Measurements from ENCODE around the gene PEX1. TPM values are rescaled to one million over a fixed set of nuclear protein-coding genes. Genes with fewer than 3 reads are reported as not detected.
"Not testable (repeated sequence)": the region's sequence is repeated elsewhere in the genome, so short reads cannot be mapped to it uniquely, and the experiment has no call there.

The PEX1 gene
- polyA plus RNA-seq, 2 of the 4 experiments (the other 2 are of a cell fraction): 8.8 to 23.2 TPM

- Histone ChIP-seq H3K4me1 (no peaks in the 10 kb centered on the region), H3K4me2 (no peak overlapping the region), H3K4me3 (no peak overlapping the region), H3K27ac (no peak overlapping the region), H3K9me3 (no peaks in the 10 kb centered on the region)
- ChIA-PET CTCF (no interaction called here), POLR2A (no interaction called here)
- ATAC-seq (no peak), DNase-seq (ENCODE audit: low read depth in 1 of 2, low spot score in 1 of 2) (no peak), FAIRE-seq (no peak)
- TF ChIP-seq JUN (IDR thresholded peaks at IDR 0.05) (no peak), ESRRA (IDR thresholded peaks at IDR 0.05; ENCODE audit: borderline replicate concordance, low read length) (no peak), HOXB13 (CRISPR knock-in tag; IDR thresholded peaks at IDR 0.05; ENCODE audit: low read depth) (no peak), E2F6 (IDR thresholded peaks at IDR 0.05; ENCODE audit: borderline replicate concordance, low read depth) (no peak), PHF8 (IDR thresholded peaks at IDR 0.05; ENCODE audit: borderline replicate concordance, low read depth) (no peak), BHLHE40 (IDR thresholded peaks at IDR 0.05; ENCODE audit: low read depth, low read length) (no peak), JUNB (IDR thresholded peaks at IDR 0.05) (no peak), CHD4 (IDR thresholded peaks at IDR 0.05; ENCODE audit: borderline replicate concordance) (no peak), HMGXB4 (CRISPR knock-in tag; IDR thresholded peaks at IDR 0.05; ENCODE audit: borderline replicate concordance) (no peak), FOSB (CRISPR knock-in tag; IDR thresholded peaks at IDR 0.05) (no peak)
- 75% methylated on average over 2 of the region's 2 CpGs for WGBS (ENCODE audit: missing lambda C conversion rate)
These were observed 42.3 kb downstream of the PEX1 start for GRCh38 chr7:92485974-92486373.

- 84% methylated on average over 2 of the region's 2 CpGs for WGBS (ENCODE audit: missing lambda C conversion rate)
- no peak for DNase-seq (ENCODE audit: low read depth in 1 of 2, low spot score in 1 of 2)
These were observed 42.9 kb downstream of the PEX1 start for GRCh38 chr7:92485267-92485892.

GRCh38 chr7:92484226-92484625 is 44.1 kb downstream of the PEX1 start:
- H3K9me3 ChIP-seq; H3K4me1 ChIP-seq; ATAC-seq; POLR2A ChIA-PET; H3K4me3 ChIP-seq; H3K27ac ChIP-seq; H3K4me2 ChIP-seq; FAIRE-seq; DNase-seq (ENCODE audit: low read depth in 1 of 2, low spot score in 1 of 2): not testable (repeated sequence)
- CTCF ChIA-PET: interaction anchor here (0.6 kb wide), 1 partner anchor 555 kb away, joined by 3 read pairs; no protein-coding TSS in a partner anchor
- 81% methylated on average over 6 of the region's 6 CpGs for WGBS (ENCODE audit: missing lambda C conversion rate)

More at GRCh38 chr7:92485267-92485892, 42.9 kb downstream of the PEX1 start:
- H3K27ac ChIP-seq: no peak overlapping the region
- POLR2A ChIA-PET: no interaction called here
- no peak overlapping the region for H3K4me2 ChIP-seq
- TF ChIP-seq BHLHE40 (IDR thresholded peaks at IDR 0.05; ENCODE audit: low read depth, low read length): no peak
- TF ChIP-seq PBX3 (IDR thresholded peaks at IDR 0.05): no peak
- TF ChIP-seq RAD21 (conservative IDR thresholded peaks at IDR 0.05 in 1 of 2, IDR thresholded peaks at IDR 0.05 in 1 of 2): no peak
- no peak for TF ChIP-seq FOSL2 (IDR thresholded peaks at IDR 0.05)
- no peak for TF ChIP-seq FOSL2 (CRISPR knock-in tag; IDR thresholded peaks at IDR 0.05)
- no peak for TF ChIP-seq ZNF302 (CRISPR knock-in tag; IDR thresholded peaks at IDR 0.05)
- no peak for TF ChIP-seq ZC3H11A (IDR thresholded peaks at IDR 0.05)
- no peak for TF ChIP-seq PHF8 (IDR thresholded peaks at IDR 0.05; ENCODE audit: borderline replicate concordance, low read depth)
- TF ChIP-seq HEYL (CRISPR knock-in tag; IDR thresholded peaks at IDR 0.05): no peak
- no peak for TF ChIP-seq NFE2L2 (conservative IDR thresholded peaks at IDR 0.05; ENCODE audit: low read length)
- no peak for TF ChIP-seq FOSB (CRISPR knock-in tag; IDR thresholded peaks at IDR 0.05)
- TF ChIP-seq MYC (IDR thresholded peaks at IDR 0.05; ENCODE audit: borderline replicate concordance, low read length): no peak
- no peak for TF ChIP-seq JUNB (IDR thresholded peaks at IDR 0.05)
- H3K4me3 ChIP-seq: no peak overlapping the region
- CTCF ChIA-PET: no interaction called here
- H3K9me3 ChIP-seq: no peaks in the 10 kb centered on the region
- FAIRE-seq (no peak), ATAC-seq (no peak)
- H3K4me1 ChIP-seq: no peaks in the 10 kb centered on the region

- H3K4me2 ChIP-seq; H3K4me3 ChIP-seq; H3K9me3 ChIP-seq; H3K4me1 ChIP-seq; H3K27ac ChIP-seq; POLR2A ChIA-PET; ATAC-seq; DNase-seq (ENCODE audit: low read depth in 1 of 2, low spot score in 1 of 2); FAIRE-seq: not testable (repeated sequence)
- CTCF ChIA-PET: interaction anchor here (0.6 to 0.9 kb wide), 2 partner anchors 22 to 554 kb away, joined by 3 read pairs; no protein-coding TSS in a partner anchor
- 91% methylated on average over 6 of the region's 6 CpGs for WGBS (ENCODE audit: missing lambda C conversion rate)
These were observed 44.7 kb downstream of the PEX1 start for GRCh38 chr7:92483624-92484023.

- DNase-seq (ENCODE audit: low read depth in 1 of 2, low spot score in 1 of 2); H3K4me1 ChIP-seq; H3K4me3 ChIP-seq; ATAC-seq; H3K4me2 ChIP-seq; FAIRE-seq; POLR2A ChIA-PET; CTCF ChIA-PET; H3K27ac ChIP-seq; H3K9me3 ChIP-seq: not testable (repeated sequence)
- WGBS (ENCODE audit: missing lambda C conversion rate): 90% methylated on average over 4 of the region's 4 CpGs
These were observed 49.2 kb downstream of the PEX1 start for GRCh38 chr7:92479146-92479545.

Data from A549 (cell line).